GM21390 (cell line): ENCODE data around the gene HOXA4.

Experiments used
- ATAC-seq: cut with Tn5 transposase; IDR thresholded peaks from one replicate; pipeline ENCODE4 v1.9.1; 2021; ENCODE audit not compliant: unreplicated experiment

HOXA4 gene

DNA sequence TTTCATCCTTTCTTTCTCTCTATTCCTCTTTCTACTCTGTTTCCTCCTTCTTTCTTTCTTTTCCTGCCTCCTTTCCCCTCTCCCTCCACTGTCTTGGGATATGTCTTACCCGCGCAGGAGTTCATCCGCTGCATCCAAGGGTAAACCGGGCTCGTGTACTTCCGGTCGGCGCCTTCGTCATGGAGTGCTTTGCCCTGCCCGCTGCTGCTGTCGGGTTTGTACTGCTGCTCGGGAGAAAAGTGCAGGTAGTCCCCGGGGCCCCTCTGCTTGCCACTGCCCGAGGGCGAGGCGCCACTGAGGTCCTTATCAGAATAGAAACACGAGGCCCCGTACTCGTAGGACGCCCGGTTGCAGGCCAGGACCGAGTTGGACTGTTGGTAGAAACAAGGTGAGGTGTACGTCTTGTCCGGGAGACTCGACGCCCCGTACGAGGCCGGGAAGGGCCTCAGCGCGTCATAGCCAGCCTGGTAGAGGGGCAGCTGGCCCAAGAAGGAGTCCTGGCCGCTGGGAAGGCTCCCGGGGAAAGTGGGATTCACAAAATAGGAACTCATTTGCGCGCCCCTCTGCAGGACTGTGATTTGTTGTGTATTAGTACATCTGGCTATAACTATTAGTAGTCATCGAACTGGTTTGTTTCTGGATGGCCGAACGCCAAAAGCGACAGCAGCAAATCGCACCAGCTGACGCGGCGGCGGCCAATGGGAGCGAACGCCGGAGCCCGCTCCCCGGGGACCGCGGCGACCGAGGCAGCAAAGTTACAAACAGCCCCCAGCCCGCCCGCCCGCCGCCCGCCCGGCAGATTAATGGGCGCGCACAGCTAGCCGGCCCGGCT is 16.9 kb upstream of the HOXA4 start, which contains the start of gene HOXA6:
Gene HOXA6 (minus strand): TSS at position 576 of the 832 bp plus-strand sequence. CDS start 25 bp downstream, at position 551.
- no peak for ATAC-seq

DNA sequence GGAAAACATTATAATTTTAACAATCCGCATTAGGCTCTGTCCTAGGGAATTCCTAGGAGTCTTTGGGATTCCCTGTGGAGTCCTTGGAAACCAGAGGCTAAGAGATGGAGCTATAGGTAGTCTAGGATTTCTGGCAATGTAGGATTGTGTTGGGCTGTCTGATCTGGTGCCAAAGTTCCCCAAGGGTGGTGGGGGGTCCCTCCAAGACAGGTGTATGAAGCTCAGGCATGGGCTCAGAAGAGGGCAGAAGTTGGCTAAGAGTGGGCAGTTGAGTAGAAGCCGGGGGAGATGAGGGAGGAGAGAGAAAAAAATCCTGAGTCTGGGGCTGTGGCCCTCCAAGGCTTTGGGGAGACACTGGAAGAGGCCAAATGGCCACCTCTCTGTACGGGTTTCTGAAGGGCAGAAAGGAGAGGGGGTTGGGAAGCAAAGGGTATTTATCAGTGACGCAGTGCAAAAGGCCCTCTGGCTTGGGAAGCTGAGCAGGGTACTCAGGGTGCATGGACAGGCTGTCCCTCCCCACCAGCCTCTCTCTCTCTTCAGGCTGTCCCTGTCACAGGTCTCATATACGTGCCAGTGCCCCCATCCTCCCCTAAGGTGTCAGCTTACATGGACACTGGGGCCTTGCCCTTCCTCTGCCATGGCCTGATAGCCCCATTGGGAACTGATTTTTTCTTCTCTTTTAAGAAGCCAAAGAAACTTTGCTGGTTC is 16.1 kb upstream of the HOXA4 start:
- no peak for ATAC-seq

DNA sequence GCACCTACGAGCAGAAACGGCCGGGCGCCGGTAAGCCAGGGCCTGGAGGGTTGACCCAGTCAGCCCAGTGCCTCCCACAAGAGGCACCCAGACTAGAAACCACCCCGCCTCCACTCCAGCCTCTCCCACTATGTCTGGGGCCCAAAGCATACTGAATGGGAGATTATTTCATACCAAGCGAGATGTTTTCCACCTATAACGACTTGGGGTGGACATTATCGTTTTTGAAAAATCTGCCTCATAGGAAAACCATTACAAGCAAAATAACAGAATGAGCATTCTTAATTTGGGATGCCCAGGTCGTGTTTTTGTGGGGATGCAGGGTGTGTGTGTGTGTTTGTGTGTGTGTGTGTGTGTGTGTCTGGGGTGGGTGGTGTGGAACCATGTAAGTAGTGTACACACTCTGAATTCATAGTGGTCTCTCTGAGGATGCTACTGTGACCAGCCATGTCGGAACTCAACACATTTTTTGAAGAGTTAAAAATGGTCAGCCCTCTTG is 15.4 kb upstream of the HOXA4 start:
- ATAC-seq, result no peak

DNA sequence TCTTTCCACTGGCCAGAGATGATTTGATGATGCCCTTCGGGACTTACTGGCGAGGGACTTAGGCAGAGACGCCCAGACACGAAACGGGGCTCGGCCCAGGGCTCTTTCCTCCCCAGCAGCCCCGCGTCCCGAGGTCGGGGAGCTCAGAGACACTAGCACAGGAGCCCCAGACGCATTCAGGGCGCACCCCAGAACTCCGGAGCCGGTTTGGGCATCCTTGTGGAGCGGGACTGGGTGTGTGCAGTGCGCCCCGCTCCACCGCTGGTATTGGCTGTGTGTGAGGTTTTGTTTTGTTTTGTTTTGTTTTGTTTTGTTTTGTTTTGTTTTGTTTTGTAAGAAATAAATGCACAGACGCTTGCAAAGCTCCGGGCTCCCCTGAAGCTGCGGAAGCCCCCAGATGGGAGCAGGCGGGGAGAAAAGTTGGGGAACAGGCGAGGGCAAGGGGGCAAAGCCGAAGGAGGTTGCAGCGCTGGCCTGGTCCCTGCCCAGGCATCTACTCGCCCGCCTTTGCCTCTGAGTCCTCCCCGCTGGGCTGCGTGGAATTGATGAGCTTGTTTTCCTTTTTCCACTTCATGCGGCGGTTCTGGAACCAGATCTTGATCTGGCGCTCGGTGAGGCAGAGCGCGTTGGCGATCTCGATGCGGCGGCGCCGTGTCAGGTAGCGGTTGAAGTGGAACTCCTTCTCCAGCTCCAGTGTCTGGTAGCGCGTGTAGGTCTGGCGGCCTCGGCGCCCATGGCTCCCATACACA is 14.8 kb upstream of the HOXA4 start:
- no peak for ATAC-seq

DNA sequence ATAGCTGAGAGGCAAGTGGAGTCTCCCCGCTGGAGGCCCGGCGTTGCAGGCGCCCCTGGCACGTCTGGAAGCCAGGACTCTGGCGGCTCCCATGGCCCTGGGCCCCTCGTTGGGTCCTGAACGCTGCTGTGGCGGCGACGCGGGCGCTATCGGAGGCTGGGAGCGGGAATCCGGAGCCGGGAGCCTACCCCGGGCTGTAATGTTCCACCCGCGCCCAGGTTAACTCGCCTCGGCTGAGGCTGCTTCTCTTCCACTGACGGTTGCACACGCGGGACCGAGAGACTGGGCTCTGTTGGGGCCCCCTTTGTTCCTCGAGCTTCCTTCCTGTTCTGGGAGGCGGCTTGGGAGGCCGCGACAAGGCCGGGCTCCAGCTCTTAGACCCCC is 14.2 kb upstream of the HOXA4 start:
- ATAC-seq, result no peak

DNA sequence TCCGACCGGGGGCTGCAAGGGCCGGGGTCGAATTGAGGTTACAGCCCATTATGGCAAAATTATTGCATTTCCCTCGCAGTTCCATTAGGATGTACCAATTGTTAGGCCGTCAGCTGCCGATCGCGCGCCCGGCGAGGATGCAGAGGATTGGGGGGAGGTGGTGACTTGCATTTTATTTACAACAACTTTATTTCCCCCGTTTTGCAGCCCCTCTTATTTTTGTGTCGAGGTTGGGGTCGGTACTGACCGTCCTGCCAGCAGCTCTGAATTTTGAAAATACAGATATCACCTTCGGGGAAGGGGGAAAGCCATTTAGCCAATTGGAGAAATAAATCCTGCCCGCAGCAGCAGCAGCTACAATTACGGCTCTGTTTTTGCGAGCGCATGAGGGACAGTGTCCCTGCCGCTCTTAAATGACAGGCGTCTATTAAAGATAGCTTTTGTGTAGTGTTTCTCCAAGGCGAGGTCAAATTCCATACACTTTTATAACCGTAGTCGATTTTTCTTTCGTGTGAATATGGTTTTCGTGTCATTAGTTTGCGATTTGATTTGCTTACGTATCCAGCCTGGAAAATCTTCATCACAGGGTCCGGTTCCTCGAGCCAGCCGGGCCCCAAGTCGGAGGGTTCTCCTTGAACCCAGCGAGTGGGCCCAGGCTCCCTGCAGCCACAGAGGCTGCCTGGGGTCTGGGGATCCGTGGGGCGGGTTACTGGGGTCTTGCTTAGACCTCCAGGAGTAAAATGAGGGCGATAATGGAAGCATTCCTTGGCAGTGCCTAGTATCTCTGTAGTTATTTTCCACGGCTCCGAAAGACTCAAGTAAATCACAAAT is 13.6 kb upstream of the HOXA4 start:
- ATAC-seq, result no peak

DNA sequence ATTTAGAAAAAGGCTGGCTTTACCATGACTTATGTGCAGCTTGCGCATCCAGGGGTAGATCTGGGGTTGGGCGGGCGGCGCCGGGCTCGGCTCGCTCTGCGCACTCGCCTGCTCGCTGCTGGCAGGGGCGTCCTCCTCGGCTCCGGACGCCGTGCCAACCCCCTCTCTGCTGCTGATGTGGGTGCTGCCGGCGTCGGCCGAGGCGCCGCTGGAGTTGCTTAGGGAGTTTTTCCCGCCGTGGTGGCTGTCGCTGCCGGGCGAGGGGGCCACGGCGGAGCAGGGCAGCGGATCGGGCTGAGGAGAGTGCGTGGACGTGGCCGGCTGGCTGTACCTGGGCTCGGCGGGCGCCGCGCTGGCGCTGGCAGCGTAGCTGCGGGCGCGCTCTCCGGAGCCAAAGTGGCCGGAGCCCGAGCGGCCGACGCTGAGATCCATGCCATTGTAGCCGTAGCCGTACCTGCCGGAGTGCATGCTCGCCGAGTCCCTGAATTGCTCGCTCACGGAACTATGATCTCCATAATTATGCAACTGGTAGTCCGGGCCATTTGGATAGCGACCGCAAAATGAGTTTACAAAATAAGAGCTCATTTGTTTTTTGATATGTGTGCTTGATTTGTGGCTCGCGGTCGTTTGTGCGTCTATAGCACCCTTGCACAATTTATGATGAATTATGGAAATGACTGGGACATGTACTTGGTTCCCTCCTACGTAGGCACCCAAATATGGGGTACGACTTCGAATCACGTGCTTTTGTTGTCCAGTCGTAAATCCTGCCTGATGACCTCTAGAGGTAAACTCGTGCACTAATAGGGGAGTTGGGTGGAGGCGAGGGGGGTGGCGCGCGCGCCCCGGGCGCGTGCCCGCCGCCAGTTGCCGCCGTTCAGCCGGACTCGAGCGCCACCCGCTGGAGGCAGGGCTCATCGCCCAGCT is 12.7 kb upstream of the HOXA4 start, which contains the start of gene HOXA5:
Gene HOXA5 (minus strand): TSS at position 659 of the 927 bp plus-strand sequence. CDS start 74 bp downstream, at position 585.
- ATAC-seq, result no peak

DNA sequence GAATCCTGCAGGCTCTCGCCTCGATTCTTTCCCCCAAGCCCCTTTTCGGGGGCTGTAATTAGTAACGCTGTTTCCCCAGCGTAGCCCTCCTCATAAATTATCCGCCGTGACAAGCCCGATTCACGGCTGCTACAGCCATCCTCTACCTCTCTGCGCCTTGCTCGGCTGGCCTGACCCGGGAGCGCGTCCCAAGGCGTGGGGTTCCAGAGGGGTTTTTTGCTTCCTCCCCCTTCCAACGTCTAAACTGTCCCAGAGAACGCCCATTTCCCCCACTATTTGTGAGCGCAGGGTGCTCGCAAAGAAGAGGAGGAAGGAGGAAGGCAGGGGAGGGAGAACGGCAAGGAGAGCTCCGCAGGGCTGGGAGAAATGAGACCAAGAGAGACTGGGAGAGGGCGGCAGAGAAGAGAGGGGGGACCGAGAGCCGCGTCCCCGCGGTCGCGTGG is 12.0 kb upstream of the HOXA4 start:
- ATAC-seq, result no peak

DNA sequence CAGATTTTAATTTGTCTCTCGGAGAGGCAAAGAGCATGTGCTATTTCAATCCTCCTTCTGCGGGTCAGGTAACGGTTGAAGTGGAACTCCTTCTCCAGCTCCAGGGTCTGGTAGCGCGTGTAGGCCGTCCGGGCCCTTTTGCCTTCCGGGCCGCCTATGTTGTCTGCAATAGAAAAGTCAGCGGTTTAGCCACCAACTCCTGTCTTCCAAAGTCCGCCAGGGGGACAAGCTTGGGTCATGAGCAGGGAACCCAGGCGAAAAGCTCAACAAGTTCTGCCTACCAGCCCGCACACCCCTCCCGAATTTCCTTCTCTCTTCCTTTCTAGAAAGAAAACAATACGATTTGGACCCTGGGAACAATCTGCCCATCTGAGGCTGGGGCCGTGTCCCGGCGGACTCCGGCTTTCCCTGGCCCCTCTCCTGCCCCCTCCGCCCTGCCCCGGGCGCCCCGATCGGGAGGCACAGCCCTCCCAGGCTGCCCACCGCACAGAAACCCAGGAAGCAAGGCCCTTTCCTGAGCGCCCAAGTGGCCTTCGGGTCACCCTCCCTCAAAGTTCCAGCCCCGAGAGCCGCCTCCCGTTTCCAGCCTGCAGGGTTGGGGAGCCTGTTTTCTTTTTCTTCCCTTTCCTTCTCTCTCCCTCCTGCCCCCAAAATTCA is 11.5 kb upstream of the HOXA4 start:
- ATAC-seq, result no peak

DNA sequence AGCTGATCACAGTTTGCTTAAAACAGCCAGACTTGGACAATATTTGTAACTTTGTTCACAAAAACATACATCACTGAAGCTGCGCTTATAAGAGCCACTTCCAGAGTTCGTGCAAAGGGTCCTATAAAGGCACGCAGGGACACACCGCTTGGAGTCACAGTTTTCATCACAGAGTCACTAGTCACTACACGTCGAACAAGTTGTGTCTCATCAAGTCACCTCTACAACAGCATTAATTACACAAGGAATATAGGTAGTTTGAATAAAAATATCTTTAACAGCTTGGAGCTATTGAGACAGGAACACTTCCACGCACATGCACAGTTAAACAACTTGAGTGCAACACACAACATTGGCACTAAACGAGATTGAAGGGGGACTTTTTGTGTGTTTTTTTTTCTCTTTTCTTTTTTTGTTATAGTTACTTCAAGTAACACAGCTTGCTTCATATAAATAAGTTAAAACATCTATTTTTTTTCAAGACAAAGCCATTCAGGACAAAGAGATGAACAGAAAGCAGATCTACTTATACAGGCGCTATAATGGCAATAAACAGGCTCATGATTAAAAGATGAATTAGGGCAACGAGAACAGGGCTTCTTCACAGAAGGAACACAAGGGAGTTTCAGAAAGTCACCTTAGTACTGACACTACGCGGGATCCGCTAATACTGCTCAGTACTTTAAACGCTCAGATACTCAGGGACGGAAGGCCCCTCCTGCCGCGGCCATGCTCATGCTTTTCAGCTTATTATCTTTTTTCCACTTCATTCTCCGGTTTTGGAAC is 10.8 kb upstream of the HOXA4 start:
- ATAC-seq, result no peak

DNA sequence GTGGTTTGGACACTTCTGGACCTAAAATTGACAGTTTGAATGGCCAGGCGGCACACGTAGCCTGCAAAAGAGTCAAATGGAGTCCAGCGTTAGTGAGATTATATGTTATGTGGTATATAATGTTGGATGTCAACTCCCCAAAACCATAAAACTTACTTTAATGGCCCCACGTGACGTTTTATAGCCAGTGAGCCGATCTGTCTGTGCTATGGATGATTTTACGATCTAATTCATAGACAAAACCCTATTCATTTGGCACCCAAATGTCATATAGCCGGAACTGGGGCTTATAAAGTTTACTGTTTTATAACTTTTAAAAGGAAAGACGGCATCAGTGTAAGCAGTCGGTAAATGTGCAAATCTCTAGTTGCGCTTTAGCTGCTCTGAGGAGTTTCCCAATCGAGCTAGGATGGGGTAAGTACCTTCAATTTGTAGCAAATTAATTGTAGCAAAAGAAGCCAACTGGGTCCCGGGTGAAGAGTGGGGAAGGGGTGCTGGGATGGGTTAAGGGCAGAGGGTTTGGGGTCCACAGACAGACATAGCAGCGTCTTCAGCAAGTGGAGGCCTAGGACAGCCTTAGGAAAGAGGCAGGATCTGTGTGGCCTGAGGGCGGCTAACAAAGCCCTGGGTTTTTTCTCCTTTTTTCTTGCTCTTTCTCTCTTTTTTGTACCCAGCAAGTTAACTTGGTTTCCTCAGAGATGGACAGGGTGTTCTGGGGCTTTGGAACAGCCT is 9.7 kb upstream of the HOXA4 start:
- ATAC-seq, result no peak

DNA sequence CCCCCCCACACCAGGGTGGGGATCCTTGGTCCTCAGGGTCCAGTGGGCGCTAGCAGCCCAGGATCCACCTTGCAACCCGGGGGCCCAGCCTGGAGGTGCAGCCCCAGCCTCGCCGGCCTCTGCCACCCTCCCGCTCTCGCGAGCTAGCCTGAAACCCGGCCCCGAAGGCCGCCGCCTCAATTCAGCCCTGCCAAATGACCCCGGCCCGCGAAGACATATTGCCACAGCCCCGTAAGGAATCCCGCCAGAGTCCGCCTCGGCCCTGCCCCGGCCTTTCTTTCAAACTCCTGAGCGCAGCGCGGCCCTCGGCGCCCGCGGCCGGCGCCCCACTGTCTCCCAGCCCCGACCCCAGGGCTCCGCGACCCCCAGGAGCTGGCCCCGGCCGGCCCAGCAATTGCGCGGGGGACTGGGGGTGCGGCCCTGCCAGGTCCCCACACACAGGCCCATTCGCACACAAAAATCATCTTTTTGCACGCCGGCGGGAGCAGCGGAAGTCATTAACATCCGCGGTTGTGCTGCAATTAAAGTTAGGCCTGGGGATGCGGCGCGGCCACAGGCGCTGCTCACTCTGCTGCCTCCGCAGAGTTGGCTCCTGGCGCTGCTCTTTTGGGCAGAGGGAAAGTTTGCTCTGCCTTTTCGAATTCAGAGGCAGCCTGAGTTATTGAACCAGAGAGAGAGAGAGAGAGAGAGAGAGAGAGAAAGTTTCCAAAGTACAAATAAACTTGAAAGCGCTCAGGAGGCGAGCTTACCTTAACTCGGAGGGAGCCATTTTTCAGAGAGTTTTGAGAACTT is 9.0 kb upstream of the HOXA4 start:
- ATAC-seq, result no peak

DNA sequence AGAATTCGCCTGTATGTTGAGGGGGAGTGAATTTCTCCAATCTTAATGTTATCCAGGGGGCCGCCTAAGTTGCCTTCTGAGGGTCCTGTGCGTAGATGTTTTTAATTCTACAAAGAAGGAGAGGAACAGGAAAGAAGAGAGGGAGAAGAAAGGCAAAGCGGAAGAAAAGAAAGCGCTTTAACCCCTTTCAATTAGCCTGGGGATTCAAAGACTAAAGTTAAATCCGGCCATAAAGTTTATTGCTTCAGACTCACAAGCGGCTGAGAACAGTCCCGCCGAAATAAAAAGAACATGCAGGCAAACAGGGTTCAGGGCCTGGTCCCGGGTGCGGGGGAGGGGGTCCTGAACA is 8.4 kb upstream of the HOXA4 start:
- no peak for ATAC-seq

DNA sequence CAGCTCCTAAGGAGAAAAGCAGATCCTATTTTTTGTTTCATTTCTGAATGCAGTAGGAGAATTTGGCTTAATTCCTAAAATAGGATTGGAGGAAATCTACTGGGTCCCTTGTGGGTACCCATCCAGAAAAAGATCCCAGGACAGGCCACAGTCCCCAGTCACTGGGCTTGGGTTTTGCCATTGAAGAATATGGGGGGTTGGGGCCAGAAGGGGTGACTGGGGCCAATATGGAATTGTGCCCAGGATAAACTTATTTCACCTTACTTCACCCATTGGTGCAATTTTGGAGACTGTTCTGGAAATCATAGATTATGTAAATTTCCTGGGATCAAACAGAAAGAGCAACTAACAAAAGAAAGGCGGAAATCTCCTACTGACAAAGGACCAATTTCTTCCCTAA is 7.9 kb upstream of the HOXA4 start:
- no peak for ATAC-seq

DNA sequence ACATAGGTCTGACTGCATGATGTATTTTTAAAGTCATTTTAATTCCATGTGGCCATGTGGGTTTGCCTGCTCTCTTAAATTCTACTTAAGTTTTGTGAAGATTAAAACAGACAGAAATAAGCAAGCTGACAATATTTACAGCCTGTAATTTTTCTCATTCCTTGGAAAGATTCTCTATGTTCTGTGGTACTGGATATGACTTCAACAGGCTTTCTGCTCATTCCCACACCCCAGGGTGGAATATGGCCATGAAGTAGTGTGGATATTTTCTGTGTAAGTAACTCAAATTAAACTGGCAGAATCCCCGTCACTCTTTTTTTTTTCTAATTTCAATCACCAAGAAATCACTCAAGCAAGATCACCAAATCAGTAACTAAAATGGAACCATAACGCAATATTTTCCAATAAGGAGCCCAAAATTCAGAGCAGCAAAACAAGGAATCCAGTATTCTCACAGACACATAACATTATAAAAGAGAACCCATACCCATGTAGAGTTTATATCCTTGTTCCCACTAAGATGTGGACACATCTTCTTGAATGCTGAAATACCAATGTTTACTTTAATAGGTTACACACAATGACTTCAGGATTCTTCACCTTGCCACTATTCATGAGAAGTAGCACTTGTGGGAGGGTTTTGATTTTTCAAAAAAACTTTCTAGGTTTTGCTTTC is 7.2 kb upstream of the HOXA4 start:
- no peak for ATAC-seq

DNA sequence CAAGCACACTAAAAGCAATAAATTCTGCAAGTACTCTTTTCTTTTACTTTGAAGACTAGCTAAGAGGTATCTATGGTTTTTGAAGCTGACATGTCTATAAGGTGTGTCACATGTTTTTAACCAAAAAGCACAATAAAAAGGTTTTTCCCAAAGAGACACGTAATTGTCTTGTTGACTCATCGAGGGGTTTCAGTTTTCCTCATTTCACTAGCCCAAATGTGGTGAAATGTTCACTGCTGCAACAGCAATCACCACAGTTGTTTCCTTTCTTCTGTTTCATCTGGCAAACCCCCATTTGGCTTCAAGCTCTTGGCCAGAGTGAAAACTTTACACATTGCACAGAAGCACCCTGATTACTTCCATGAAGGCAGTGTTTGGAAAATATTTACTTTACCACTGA is 3.8 kb upstream of the HOXA4 start:
- no peak for ATAC-seq
